NCI-H2196 (cell line): ENCODE measurements around the gene HOXB9.

Experiments used
- DNase-seq: peaks from one replicate; lab custom pipeline; 2025; ENCODE audit not compliant: unreplicated experiment; lab: John Stamatoyannopoulos, UW

The HOXB9 gene

DNA sequence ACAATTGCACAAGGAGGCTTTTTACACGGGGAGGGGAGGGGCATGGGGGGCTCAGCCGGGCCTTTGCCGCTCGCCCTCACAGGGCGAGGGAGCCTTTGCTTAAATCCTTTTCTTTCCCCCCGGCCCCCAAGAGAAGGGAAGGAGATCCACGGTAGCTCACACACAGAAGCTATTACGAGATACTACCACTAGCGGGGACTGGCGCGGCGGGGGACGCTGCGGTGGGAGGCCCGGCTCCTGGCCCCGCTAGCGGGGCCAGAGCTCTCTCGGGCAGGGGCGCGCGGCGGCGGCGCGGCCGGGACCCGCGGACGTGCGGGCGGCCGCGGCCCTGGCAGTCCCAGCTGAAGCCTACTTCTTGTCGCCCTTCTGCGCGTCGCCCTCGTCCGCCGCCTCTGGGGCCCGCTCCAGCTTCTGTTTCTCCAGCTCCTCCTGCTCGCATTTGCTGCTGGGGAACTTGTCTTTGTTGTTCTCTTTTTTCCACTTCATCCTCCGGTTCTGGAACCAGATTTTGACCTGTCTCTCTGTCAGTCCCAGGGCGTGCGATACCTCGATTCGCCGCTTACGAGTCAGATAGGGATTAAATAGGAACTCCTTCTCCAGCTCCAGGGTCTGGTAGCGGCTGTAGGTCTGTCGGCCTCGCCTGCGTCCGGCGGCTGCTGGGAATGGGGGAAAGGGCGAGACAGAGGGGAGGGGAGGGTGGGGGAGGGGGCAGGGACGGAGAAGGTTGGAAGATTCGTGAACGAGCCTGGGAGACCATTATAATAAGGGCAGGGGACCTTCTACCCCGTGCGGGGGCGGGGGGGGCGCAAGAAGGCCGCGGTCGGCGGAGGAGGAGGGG lies 13.1 kb downstream of the HOXB9 start:
- no peak for DNase-seq

DNA sequence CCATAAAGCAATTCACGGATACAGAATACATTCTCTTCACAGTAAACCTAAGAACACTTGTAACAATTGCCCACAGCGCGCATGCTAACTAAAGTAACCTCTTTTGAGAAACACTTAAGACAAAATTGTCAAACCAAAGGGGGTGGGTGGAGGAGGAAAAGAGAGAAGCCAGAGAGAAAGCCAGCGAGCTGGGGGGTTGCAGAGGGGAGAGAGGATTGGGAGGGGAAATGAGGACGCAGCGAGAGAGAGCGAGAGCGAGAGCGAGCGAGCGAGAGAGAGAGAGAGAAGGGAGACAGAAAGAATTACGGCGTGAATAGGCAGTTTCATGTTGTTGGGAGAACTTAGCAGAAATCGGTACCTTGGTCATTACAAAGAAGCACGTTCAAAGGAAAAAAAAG lies 13.7 kb downstream of the HOXB9 start:
- DNase-seq, result no peak

DNA sequence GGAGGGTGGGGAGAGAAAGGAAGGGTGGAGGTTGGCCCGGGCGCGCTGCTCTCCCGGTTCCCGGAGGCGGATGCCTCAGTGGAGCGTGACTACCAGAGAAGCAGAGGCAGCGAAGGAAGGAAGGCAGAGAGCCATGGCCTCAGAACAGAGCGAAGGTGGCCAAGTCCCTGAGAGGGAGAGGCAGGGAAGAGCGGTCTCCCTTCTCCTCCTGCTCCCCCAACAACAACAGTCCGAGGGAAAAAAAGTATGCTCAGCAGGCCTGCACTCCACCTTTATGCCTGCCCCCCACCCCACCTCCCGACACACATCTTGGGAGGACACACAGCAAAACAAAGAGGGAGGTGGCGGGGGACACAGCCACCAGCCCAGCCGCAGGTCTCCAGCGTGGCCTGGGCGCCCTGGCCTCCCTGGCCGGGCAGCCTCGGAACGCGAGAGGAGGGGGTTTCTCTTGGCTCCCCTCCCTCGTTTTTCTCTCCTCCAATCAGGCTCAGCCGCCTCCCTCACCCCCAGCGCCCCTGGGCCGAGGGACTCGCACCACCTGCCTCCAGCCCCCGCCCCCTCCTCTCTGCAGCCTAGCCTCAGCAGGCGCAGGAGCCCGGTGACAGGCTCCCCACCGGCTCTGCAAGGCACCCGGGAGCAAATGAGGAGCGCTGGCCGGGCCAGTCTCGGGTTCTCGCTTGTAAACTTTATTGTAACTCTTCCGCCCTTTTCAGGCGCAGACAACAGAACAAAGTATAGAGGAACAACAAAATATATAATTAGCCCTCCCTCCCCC lies 14.3 kb downstream of the HOXB9 start:
- DNase-seq, result peak; percentile 47

DNA sequence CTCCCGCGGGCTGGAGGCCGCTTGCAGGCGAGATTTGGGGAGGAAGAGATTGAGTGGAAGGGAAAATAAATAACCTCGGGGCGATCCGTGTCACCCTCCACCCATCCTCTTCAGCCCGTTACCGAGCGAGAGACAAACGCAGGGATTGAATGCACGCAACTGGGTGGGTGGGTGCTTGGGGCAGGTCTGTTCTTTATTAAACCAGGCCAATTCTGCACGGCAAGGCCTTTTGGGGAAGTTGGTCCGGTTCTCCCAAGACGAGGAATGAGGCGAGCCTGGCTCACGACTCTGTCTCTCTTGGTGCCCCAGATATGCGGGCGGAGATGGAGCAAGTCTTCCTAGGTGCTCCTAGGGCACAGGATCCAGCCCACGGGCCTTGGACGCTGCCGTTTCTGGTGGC lies 14.9 kb downstream of the HOXB9 start:
- DNase-seq, result peak; percentile 26

DNA sequence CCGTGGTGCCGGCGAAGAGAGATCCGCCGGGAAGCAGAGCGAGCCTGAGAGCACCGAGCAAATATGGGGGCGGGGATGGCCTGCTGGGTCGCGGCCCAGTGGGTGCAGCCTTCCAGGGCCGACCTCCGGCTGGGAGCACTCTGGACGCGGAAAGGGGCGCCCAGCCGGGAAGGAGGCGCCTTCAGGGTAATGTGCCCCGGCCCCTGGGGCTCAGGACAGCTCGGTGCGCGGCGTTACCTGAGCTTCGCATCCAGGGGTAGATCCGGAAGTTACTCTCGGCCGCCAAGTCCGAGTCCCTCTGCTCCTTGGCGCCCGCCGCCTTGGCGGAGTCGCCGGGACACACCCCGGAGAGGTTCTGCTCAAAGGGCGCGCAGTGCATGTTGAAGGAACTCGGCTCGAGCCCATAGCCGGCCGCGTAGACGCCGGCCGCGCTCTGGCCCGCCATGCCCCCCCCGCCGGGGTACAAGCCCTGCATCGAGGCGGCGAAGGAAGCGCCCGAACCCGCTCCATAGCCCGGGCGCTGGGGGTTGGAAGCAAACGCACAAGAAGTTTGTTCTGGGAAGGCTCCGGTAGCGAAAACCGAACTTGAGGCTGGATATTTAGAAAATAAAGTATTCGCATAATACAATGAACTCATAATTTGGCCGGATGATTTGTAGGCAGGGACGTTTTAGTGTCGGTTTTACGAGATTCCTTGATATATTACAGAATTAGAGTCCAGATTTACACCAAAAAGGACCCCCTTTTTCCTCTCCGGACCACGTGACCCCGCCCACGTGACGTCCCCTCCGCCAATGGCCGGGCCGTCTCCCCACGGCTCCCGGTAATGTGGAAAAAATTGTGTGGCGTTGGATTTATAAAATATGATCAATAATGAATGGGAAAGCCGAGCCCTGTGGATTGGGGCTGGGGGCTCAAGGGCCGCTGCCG lies 15.6 kb downstream of the HOXB9 start, which contains the start of gene HOXB7:
Gene HOXB7, minus strand, starts transcription at position 736 of the 930 bp plus-strand sequence. Its CDS starts 99 bp downstream, at position 637.
- DNase-seq, result peak; percentile 81

DNA sequence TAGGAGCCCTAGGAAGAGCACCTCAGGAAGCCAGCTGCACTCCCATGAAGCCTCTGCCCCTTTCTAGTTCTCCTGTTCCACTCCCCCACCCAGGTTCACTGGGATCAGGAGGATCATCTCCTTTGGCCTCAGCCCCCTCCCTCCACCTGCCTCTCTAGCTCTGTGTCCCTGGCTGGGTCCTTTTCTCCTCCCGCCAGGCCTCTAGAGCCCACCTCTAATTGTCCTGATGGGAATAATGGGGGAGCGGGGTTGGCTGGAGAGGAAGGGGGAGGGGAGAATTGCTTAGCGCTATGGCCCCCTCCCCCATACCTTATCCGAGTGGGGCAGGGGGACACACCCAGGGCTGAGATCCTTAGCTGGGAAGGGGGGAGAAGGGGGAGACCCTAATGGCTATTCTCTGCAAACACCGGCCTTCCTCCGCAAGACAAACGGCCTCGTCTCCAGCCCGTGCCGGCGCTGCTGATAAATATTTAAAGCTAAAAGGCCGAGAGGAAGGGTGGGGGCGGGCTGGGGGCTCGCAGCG lies 16.3 kb downstream of the HOXB9 start:
- no peak for DNase-seq

DNA sequence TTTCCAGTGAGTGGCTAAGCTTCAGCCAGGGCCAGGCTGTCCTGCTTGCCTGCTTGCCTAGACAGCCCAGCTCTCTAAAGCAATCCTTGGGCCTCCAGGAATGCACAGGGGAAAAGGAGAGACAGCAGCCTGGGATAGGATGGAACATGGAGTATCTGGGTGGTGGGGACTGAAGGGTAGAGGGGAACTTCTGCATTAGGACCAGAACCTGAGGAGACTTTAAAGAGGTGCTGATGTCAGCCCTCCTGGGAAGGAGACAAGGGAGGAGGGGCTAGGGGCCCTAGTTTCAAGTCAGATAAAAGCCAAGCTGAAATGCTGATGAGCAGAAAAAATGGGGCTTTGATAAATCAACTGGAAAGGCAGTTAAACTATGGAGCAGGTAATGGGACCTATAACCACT lies 17.1 kb downstream of the HOXB9 start:
- no peak for DNase-seq

DNA sequence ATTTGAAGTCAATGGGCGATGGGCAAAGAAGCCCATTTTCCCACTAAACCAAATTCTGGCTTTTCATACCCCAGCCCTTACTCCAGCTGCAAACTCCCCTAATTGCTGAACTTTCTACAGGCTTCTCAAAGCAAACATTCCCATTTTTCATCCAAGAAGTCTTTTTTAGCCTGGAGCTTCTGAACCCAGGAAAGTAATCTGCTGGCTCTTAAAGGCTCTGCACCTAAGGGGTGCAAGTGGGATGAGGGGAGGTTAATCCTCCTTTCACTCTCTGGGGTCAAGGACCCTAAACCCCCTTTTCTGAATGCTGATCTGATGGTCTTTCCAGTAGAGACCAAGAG lies 17.7 kb downstream of the HOXB9 start:
- no peak for DNase-seq

DNA sequence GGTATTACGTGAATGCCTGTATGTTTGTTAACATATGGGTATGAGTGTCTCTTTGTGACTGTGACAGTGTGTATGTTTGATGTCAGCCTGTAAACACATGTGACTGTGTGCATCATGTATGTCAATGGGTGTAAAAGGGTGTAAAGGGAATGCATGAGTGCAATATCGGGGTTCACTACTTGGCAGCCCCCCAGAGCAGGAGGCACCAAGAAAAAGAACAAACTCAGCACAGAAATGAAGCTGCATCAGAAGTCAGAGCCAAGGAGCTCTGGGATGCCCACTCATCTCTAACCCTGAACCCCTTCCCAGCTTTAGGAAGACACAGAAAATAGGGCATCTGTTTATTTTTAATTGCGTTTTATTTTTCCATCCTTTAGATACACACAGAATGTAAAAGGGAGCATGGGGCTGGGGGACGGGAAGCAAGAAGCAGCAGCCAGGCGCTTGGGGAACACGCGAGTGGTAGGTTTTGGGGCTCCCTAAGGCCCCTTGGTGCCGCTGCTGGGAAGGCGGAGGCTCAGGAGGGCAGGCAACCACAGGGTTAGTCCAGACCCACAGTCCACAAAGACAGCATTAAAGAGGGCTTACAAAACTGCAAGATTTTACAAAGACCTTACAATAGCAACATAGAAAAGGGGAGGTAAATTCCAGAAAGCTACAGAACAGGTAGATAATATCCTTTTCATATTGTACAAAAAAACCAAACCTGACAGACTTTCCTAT lies 19.1 kb downstream of the HOXB9 start:
- no peak for DNase-seq

DNA sequence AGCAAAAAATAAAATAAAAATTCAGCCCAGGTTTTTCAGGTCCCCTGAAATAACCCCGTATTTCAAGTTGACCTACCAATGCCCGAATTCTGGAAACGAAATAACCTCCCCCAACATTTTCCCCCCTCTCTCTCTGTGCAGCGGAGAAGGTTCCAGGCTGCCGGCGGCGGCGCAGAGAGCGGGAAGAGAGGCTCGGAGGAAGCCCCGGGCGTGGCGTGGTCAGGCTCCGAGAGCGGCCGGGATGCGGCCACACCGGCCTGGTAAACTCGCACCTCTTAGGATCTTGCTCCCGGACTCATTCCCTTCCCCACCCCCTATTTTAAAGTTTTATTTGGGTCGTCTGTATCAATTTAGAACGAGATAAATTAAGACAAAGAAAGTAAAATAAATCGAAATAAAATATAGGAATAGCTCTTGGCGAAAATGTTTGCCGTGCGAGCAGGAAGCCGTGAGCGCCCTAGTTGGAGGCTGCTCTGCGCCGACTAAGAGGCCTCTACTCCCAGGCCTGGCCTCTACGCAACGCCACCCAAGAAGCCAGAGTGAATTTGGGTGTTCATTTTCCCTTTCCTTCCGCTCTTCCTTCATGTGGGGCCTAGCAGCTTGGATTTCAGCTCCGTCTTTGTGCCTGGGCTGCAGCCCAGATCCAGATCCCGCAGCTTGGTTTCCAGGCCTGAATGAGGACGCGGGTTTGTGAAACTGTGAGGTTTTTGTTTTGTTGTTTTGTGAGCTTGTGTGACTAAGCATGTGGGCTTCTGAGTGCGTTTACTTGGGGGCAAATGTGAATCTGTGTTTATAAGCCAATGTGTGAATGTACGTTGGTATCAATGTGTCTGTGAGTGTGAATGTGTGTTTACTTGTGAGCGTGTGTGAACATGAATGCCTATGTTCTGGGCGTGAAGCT lies 19.9 kb downstream of the HOXB9 start:
- no peak for DNase-seq

DNA sequence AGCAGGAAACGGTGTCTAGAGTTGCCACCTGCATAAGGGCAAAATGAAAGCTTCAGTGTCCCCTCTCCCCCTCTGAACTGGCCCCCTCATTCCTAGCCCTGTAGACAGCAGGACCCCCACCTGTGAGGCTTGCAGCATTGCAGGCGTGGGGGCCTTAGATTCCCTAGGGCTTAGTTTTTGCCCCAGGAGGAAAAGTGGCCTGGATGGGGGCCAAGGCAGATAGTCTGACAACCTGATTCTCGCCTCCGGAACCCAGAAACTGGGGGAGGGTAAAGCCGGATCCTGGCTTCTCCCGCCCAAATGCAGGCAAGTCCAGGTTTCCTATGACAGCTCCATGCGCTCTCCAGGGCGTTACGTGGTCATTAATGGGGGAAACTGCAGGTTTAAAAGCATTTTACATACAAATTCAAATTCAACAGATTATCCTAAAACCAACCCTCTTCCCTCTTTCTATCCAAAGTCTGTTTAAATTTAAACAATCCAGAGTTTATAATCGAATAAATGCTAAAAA lies 20.7 kb downstream of the HOXB9 start:
- DNase-seq, result no peak

DNA sequence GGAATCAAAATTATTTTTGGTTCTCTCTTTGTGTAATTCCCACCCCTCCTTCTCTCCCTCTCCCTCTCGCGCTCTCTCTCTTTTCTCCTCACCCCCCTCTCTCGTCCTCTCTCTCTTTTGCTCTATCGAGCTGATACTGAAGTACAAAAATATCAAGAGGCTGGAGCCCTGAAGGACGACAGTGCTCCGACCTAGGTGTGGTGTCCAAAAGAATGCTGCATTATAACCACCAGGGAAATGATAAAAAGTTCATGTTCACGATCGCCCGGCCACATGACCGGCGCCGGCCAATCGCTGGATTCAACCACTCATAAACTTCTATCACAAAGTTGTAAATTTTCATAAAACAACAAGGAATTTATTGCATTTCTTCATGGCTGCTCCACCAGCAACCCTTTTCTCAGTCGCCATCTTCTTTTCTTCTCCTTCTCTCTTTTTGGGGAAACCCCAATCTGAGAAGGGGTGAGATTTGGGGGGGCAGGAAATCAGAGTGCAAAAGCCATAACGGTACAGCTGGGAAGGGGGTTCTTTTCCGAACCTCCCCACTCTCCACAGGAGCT lies 21.3 kb downstream of the HOXB9 start, which contains the start of gene HOXB6:
Gene HOXB6, minus strand, starts transcription at position 217 of the 560 bp plus-strand sequence. CDS start 6,836 bp downstream, outside the sequence.
- DNase-seq, result no peak

DNA sequence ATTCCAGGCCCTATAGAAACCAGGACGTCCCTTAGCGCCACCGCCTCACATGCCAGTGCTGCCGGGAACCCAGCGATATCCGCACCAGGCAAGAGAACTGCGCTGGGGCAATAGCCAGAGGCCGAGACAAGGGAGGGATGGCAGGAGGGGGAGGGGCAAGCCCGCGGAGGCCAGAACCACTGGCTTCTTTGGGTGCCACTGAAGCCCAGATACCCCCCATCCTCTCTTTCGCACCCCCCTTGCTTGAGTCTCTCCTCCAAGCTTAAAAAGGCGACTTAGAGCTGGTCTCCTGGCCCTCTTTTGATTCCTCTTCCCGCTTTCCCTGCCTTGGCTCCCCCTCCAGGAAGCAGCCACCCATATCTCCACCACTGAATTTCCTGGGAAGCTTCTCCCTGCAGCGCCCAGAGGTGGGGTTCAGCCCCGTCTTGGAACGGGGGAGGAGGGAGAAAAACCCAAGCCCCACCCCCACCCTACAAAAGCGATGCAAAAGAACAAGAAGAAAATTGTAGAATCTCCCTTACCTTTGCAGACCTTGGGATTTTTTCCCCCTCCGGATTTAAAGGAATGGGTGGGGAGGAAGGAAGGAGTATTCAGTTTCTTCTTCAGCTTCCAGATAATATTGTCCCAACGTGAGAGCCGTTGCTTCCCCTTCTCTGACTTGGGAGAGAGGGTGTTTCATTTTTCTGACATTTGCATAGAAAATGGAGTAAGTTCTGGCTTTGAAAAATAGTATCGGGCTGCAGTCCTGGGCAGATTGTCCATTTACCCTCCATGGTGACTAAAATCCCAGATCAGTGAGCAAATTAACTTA lies 22.0 kb downstream of the HOXB9 start:
- no peak for DNase-seq

DNA sequence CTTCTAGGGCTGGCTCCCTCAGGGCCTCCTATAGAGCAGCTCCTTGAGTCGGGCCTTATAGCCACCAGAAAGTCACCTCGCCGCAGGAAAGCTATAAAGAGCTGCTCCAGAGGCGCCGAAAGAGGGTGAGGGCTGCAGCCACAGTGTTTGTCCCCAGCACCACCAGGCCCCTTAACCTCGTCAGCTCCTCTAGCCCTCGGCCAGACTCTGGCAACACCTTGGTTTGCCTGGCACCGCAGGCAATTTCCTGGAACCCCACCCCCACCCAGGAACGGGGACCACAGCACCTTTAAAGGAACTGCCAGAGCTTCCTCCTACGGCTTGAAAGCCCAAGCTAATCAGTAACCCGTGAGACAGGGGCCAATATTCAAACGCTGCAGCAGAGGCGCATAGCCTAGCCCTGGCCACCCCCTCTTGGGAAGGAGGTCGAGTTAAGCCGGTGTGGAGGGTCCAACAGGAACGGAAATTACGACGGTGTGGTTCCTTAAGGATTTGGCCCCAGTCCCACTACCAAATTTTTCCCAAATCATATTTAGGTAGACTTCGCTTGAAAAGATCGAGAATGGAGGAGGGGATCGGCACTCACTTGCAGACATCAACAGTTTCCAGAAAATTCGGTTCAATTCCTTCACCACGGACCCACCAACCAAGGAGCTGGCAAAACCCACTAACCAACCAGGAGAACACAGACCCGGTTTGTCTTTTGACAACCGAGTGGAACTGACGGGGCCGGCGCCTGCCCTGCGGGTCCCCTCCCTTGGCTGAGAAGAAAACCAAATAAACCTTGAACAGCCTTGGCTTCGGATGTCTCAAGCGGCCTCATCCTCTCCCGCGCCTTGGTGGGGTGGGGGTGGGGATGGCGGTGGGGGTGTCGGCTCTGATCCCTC lies 24.4 kb downstream of the HOXB9 start:
- DNase-seq, result no peak

DNA sequence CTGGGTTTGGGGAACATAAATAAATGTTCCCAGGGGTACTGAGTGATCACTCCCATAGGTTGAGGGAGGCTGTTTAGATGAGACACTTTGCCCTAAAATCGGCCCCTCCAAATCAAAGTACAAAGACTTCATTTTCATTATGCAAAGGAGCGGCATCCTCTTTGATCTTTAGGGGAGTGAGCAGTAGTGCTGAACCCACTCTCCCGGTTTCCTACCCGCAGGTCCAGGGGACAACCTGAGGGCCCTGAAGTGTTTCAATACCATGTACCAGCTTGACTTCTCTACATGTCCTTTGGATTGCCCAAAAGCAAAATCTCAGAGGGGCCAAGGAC lies 25.0 kb downstream of the HOXB9 start:
- DNase-seq, result no peak

DNA sequence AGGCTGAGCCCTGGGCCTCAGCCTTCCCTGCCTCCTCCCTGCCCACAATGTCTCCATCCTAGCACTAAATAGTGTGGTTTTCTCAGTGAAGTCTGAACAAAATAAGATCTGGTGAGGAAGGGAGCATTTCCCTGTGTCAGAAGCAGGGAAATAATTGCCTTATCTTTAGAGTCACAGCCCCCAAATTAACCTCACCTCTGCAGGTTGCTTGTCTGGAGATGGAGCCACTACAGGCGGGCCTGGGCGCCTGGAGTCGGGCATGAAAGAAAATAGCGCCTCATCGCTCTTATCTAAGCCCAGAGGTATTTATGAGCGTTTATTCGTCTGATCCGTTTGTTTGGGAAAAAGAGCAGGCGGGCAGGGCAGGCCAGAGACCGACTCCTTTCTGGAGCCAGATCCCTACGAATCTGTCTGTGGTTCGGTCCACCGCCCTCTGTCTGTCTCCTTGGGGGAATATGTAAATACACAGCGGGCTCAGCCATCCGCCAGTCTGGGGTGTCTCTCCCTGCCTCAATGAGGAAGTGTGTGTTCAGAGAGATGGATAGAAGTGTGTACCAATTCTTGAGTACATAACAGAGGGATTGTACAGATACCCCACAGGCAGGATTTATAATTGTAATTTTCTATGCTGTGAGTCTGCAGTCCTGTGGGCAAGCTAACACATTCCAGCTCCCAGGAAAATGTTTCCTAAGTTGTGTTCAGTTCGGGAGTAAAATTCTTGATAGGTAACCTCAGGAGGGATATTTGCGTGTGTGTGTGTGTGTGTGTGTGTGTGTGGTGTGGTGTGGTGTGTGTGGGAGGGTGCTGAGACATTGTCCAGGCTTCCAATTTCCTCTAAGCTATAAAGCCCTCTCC lies 25.7 kb downstream of the HOXB9 start:
- DNase-seq, result no peak
